Choroid plexus epithelial cell (primary cell): Measurements from ENCODE around the gene OR6B1.

ENCODE experiments used
- DNase-seq: peaks from one replicate; pipeline ENCODE4 v3.0.0-alpha.2; 2010; ENCODE audit warnings: low read depth
- H3K4me3 ChIP-seq: 2 replicates; pipeline ENCODE4 v1.5.1; 2011; ENCODE audit warnings: low read depth, mild to moderate bottlenecking, control low read depth, low read length, moderate library complexity
- CTCF ChIP-seq: conservative IDR thresholded peaks from 2 replicates; pipeline ENCODE4 v1.5.1; 2011; ENCODE audit warnings: low read depth, mild to moderate bottlenecking, control low read depth, inconsistent platforms, low read length, moderate library complexity

Gene OR6B1

GRCh38 chr7:144026203-144026883, 26.2 kb downstream of the OR6B1 start:
- no peak for DNase-seq
- H3K4me3 ChIP-seq: no peak overlapping the region
- no peak for TF ChIP-seq CTCF

GRCh38 chr7:144027070-144027469, 26.9 kb downstream of the OR6B1 start:
- peak; percentile 56 for TF ChIP-seq CTCF
- no peak overlapping the region for H3K4me3 ChIP-seq
- peak; percentile 78 for DNase-seq

GRCh38 chr7:144027974-144028373, 27.9 kb downstream of the OR6B1 start:
- peak; percentile 65 for DNase-seq
- TF ChIP-seq CTCF: no peak

GRCh38 chr7:144028547-144028946, 28.4 kb downstream of the OR6B1 start:
- DNase-seq: no peak
- no peak for TF ChIP-seq CTCF
- no peak overlapping the region for H3K4me3 ChIP-seq

More at GRCh38 chr7:144027974-144028373, 27.9 kb downstream of the OR6B1 start:
- no peak overlapping the region for H3K4me3 ChIP-seq

- H3K4me3 ChIP-seq: no peak overlapping the region
- no peak for TF ChIP-seq CTCF
- DNase-seq: no peak
Measured at GRCh38 chr7:144032516-144032915, 32.4 kb downstream of the OR6B1 start.

- H3K4me3 ChIP-seq: no peak overlapping the region
- DNase-seq: no peak
- no peak for TF ChIP-seq CTCF
Measured at GRCh38 chr7:144032985-144033709, 33.0 kb downstream of the OR6B1 start.
